SK-N-SH (cell line): ENCODE data around the gene PTGDS. TPM values are rescaled to one million over a fixed set of nuclear protein-coding genes. Genes with fewer than 3 reads are reported as not detected.

Experiments
- CTCF ChIA-PET: fragments of 300-600, 350-600 bp; formaldehyde crosslinking; extraction: SDS; loops from one replicate; lab custom pipeline; 2021; lab: Yijun Ruan, JAX
- POLR2A ChIA-PET: fragments of 350-600 bp; sonication (Branson Sonifier 250); formaldehyde crosslinking; extraction: SDS; loops from one replicate; lab custom pipeline; 2020; ENCODE audit warnings: antibody characterized with exemption, inconsistent platforms; lab: Yijun Ruan, JAX
- DNase-seq: peaks from one replicate; pipeline ENCODE4 v3.0.0; 2012
- H2AFZ ChIP-seq: fragments of 200-600 bp; sonication (generic); 2 replicates; pipeline ENCODE4 v1.8.1; 2016; ENCODE audit warnings: antibody characterized with exemption, mild to moderate bottlenecking, low read depth
- H3F3A ChIP-seq: fragments of 200-600 bp; sonication (generic); replicated peaks from 2 replicates; pipeline ENCODE3; 2016; ENCODE audit warnings: antibody characterized with exemption, mild to moderate bottlenecking; ENCODE audit not compliant: insufficient read depth
- H3K27ac ChIP-seq, 2 experiments: fragments of 200-500 bp in 1 of 2; fragments of 200-600 bp in 1 of 2; sonication (Bioruptor generic) in 1 of 2; sonication (generic), shearing (Covaris generic) in 1 of 2; 2 replicates each; pipeline versions ENCODE4 v1.5.1 to v1.6.1; 2014 to 2016; ENCODE audit warnings: low read depth in 2 of 2, inconsistent platforms in 1 of 2, low read length in 1 of 2, mild to moderate bottlenecking in 1 of 2, mixed read lengths in 1 of 2
- H3K27me3 ChIP-seq: fragments of 200-600 bp; sonication (generic), shearing (Covaris generic); 2 replicates; pipeline ENCODE4 v1.6.1; 2016; ENCODE audit warnings: mixed run types; ENCODE audit not compliant: insufficient read depth
- H3K36me3 ChIP-seq, 2 experiments: fragments of 200-500 bp in 1 of 2; fragments of 200-600 bp in 1 of 2; sonication (Bioruptor generic) in 1 of 2; sonication (generic) in 1 of 2; replicated peaks in 1 of 2; 2 replicates each; pipeline versions ENCODE3 to v1.5.1; 2014 to 2016; ENCODE audit warnings: low read length in 1 of 2, mild to moderate bottlenecking in 1 of 2; ENCODE audit not compliant: insufficient read depth in 2 of 2, control insufficient read depth in 1 of 2
- H3K4me1 ChIP-seq, 2 experiments: fragments of 200-500 bp in 1 of 2; fragments of 200-600 bp in 1 of 2; sonication (Bioruptor generic) in 1 of 2; sonication (generic), shearing (Covaris generic) in 1 of 2; 2 replicates each; pipeline versions ENCODE4 v1.5.1 to v1.6.1; 2014 to 2016; ENCODE audit warnings: low read depth in 1 of 2, low read length in 1 of 2, mixed run types in 1 of 2; ENCODE audit not compliant: insufficient read depth in 2 of 2, control insufficient read depth in 1 of 2
- H3K4me2 ChIP-seq: fragments of 200-600 bp; sonication (generic), shearing (Covaris generic); 2 replicates; pipeline ENCODE4 v1.6.1; 2017; ENCODE audit warnings: mixed run types
- H3K4me3 ChIP-seq, 2 experiments: fragments of 200-500 bp in 1 of 2; fragments of 200-600 bp in 1 of 2; sonication (Bioruptor generic) in 1 of 2; sonication (generic), shearing (Covaris generic) in 1 of 2; 2 replicates each; pipeline versions ENCODE4 v1.5.1 to v1.8.1; 2014 to 2016; ENCODE audit warnings: low read depth in 2 of 2, inconsistent platforms in 1 of 2, low read length in 1 of 2, mild to moderate bottlenecking in 1 of 2, mixed read lengths in 1 of 2, moderate library complexity in 1 of 2
- H3K79me2 ChIP-seq: fragments of 200-600 bp; sonication (generic); 2 replicates; pipeline ENCODE4 v1.8.1; 2017; ENCODE audit warnings: mild to moderate bottlenecking; ENCODE audit not compliant: insufficient read depth
- H3K9ac ChIP-seq: fragments of 200-600 bp; sonication (generic); 2 replicates; pipeline ENCODE4 v1.6.1; 2017; ENCODE audit warnings: mixed run types
- H3K9me2 ChIP-seq: fragments of 200-600 bp; sonication (generic); 2 replicates; pipeline ENCODE4 v1.6.1; 2017; ENCODE audit warnings: mixed run types
- H3K9me3 ChIP-seq: fragments of 200-600 bp; sonication (generic); 2 replicates; pipeline ENCODE4 v1.6.1; 2017; ENCODE audit warnings: mixed run types, mild to moderate bottlenecking, moderate library complexity
- H4K20me1 ChIP-seq: fragments of 200-600 bp; sonication (generic); 2 replicates; pipeline ENCODE4 v1.6.1; 2017; ENCODE audit warnings: mild to moderate bottlenecking, mixed run types; ENCODE audit not compliant: insufficient read depth
- CHD2 ChIP-seq: fragments of 150-350 bp; IDR thresholded peaks from 2 replicates; pipeline ENCODE4 v1.6.1; 2018; ENCODE audit warnings: low read length; ENCODE audit not compliant: partially characterized antibody
- ELF1 ChIP-seq: IDR thresholded peaks from 2 replicates; pipeline ENCODE4 v1.4.0; 2012
- EP300 ChIP-seq, 2 experiments: IDR thresholded peaks; 2 replicates each; pipeline versions ENCODE4 v1.4.0 to v1.6.1; 2012; ENCODE audit warnings: borderline replicate concordance in 1 of 2, low read depth in 1 of 2, low read length in 1 of 2
- FOXM1 ChIP-seq: IDR thresholded peaks from 2 replicates; pipeline ENCODE4 v1.4.0; 2012; ENCODE audit warnings: low read depth, mild to moderate bottlenecking
- GATA2 ChIP-seq: sonication (generic); formaldehyde crosslinking; IDR thresholded peaks from 2 replicates; pipeline ENCODE4 v1.5.0; 2020; ENCODE audit warnings: mild to moderate bottlenecking, missing genetic modification reagents
- MEF2A ChIP-seq: IDR thresholded peaks from 2 replicates; pipeline ENCODE4 v1.4.0; 2012; ENCODE audit warnings: low read depth, borderline replicate concordance
- MXI1 ChIP-seq: IDR thresholded peaks from 2 replicates; pipeline ENCODE4 v1.6.1; 2012; ENCODE audit warnings: mild to moderate bottlenecking, low read depth, low read length, improper control_type of control experiment
- NRF1 ChIP-seq: IDR thresholded peaks from 2 replicates; pipeline ENCODE4 v1.6.1; 2012; ENCODE audit warnings: low read depth, mild to moderate bottlenecking, low read length
- POLR2AphosphoS5 ChIP-seq: IDR thresholded peaks from 2 replicates; pipeline ENCODE4 v1.6.1; 2012; ENCODE audit warnings: low read depth, low read length
- RAD21 ChIP-seq: IDR thresholded peaks from 2 replicates; pipeline ENCODE4 v1.6.1; 2012; ENCODE audit warnings: mild to moderate bottlenecking, low read length
- RCOR1 ChIP-seq: fragments of 150-350 bp; IDR thresholded peaks from 2 replicates; pipeline ENCODE4 v1.6.1; 2017; ENCODE audit warnings: antibody characterized with exemption, low read length
- RFX5 ChIP-seq: IDR thresholded peaks from 2 replicates; pipeline ENCODE4 v1.6.1; 2012; ENCODE audit warnings: mild to moderate bottlenecking, improper control_type of control experiment, low read length
- RXRA ChIP-seq: IDR thresholded peaks from 2 replicates; pipeline ENCODE4 v1.4.0; 2012; ENCODE audit warnings: low read depth, mild to moderate bottlenecking, borderline replicate concordance
- SIN3A ChIP-seq: IDR thresholded peaks from 2 replicates; pipeline ENCODE4 v1.6.1; 2012; ENCODE audit warnings: low read depth, mild to moderate bottlenecking, low read length, moderate library complexity, borderline replicate concordance
- TAF1 ChIP-seq: IDR thresholded peaks from 2 replicates; pipeline ENCODE4 v1.6.1; 2012; ENCODE audit warnings: low read depth, mild to moderate bottlenecking, low read length, moderate library complexity, borderline replicate concordance
- TEAD4 ChIP-seq: IDR thresholded peaks from 2 replicates; pipeline ENCODE4 v1.4.0; 2012; ENCODE audit warnings: mild to moderate bottlenecking, borderline replicate concordance; ENCODE audit not compliant: insufficient read depth
- YY1 ChIP-seq: IDR thresholded peaks from 2 replicates; pipeline ENCODE4 v1.4.0; 2012; ENCODE audit warnings: low read depth, mild to moderate bottlenecking
- WGBS: methylation state at CpG from one replicate; pipeline ENCODE4 v1.1.6; 2017; ENCODE audit warnings: low lambda C conversion rate; 5-methylcytosine and 5-hydroxymethylcytosine counted together
- polyA plus RNA-seq, 3 experiments: library from polyadenylated mRNA; depleted of rRNA; stranded (reverse); fragments of >200 nt; gene quantifications; 2 replicates each; pipeline ENCODE4 v1.2.3, GENCODE V29; 2012
- TF ChIP-seq, protein P1 (sequence below): IDR thresholded peaks from 2 replicates; pipeline ENCODE4 v1.4.0; 2012; ENCODE audit warnings: low read depth, borderline replicate concordance
- TF ChIP-seq, protein P2 (sequence below): fragments of 150-350 bp; IDR thresholded peaks from 2 replicates; pipeline ENCODE4 v1.6.1; 2017; ENCODE audit warnings: antibody characterized with exemption, low read length, low read depth, borderline replicate concordance
- TF ChIP-seq, protein P3 (sequence below): IDR thresholded peaks from 2 replicates; pipeline ENCODE4; 2012

PTGDS gene
- polyA plus RNA-seq, 1 of the 3 experiments (the other 2 are of a cell fraction): not detected

DNA sequence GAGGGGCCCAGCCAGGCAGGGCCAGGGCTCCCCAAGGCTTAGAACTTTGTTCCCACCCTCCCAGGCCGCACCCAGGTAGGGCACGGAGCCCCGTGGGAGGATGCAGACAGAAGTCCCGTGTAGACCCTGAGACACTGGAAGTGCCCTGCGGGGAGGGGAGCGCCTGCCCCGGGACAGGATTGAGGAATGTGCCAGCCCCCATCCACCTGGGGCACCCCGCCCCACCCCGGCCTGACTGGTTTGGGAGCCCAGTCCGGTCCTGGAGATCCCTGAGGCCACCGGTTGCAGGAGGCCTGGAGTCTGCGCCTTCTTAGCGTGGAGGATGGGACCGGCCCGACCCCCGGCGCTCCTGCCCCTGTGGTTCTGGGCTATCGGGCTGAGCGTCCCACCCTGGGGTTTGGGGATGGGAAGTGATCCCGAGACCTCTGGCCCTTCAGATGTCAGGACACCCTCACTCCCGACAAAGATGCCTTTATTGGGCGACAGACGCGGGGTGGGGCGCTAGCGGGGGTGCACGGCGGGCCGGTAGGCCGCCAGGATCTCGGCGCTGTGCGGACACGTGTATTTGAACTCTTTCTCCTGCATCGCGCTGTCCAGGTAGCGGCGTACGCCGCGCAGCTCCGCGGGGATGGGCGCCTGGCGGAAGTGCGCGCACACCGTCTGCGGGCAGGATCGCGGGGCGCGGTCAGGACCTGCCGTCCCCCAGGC is 17.0 kb downstream of the PTGDS start:
- peaks cover 18% of the 10 kb centered on the region; the same call in 1 of the 2 replicates for H3K79me2 ChIP-seq
- H3K4me2 ChIP-seq: no peak overlapping the region
- H3K4me3 ChIP-seq: no peak overlapping the region
- no peak overlapping the region for H2AFZ ChIP-seq
- no peaks in the 10 kb centered on the region for H3K27me3 ChIP-seq
- H3K36me3 ChIP-seq: peaks cover 0 to 7% of the 10 kb centered on the region in 2 experiments
- H4K20me1 ChIP-seq: 0 out of 2 replicates have a peak, but pooled peaks cover 3% of the 10 kb centered on the region
- H3K9me2 ChIP-seq: no peaks in the 10 kb centered on the region
- no peak overlapping the region for H3K9ac ChIP-seq
- no peak for DNase-seq
- ChIA-PET CTCF (interaction anchor here (0.7 to 6.8 kb wide), 3 partner anchors 13 to 75 kb away, joined by 3 to 68 read pairs (median 3); partner anchors contain the start of genes ABCA2 and FUT7), POLR2A (no interaction called here)
- no peaks in the 10 kb centered on the region for H3K9me3 ChIP-seq
- TF ChIP-seq MXI1: no peak
- TF ChIP-seq TAF1: no peak
- no peak for TF ChIP-seq TEAD4
- no peak for TF ChIP-seq RAD21
- no peak for TF ChIP-seq NRF1
- no peak for TF ChIP-seq MEF2A
- no peak for TF ChIP-seq CHD2
- no peak for TF ChIP-seq POLR2AphosphoS5
- TF ChIP-seq, protein P1, sequence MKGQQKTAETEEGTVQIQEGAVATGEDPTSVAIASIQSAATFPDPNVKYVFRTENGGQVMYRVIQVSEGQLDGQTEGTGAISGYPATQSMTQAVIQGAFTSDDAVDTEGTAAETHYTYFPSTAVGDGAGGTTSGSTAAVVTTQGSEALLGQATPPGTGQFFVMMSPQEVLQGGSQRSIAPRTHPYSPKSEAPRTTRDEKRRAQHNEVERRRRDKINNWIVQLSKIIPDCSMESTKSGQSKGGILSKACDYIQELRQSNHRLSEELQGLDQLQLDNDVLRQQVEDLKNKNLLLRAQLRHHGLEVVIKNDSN: no peak
- no peak for TF ChIP-seq RXRA
- TF ChIP-seq RFX5: no peak
- TF ChIP-seq SIN3A: no peak
- TF ChIP-seq FOXM1: no peak
- TF ChIP-seq, protein P2, sequence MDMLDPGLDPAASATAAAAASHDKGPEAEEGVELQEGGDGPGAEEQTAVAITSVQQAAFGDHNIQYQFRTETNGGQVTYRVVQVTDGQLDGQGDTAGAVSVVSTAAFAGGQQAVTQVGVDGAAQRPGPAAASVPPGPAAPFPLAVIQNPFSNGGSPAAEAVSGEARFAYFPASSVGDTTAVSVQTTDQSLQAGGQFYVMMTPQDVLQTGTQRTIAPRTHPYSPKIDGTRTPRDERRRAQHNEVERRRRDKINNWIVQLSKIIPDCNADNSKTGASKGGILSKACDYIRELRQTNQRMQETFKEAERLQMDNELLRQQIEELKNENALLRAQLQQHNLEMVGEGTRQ: no peak
- TF ChIP-seq RCOR1: no peak
- no peak for TF ChIP-seq EP300 (IDR thresholded peaks at IDR 0.05; ENCODE audit: borderline replicate concordance in 1 of 2, low read depth in 1 of 2, low read length in 1 of 2)
- TF ChIP-seq GATA2 (CRISPR knock-in tag): no peak
- no peak for TF ChIP-seq YY1
- TF ChIP-seq, protein P3, sequence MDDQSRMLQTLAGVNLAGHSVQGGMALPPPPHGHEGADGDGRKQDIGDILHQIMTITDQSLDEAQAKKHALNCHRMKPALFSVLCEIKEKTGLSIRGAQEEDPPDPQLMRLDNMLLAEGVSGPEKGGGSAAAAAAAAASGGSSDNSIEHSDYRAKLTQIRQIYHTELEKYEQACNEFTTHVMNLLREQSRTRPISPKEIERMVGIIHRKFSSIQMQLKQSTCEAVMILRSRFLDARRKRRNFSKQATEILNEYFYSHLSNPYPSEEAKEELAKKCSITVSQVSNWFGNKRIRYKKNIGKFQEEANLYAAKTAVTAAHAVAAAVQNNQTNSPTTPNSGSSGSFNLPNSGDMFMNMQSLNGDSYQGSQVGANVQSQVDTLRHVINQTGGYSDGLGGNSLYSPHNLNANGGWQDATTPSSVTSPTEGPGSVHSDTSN: no peak
- TF ChIP-seq ELF1: no peak
- H3K27ac ChIP-seq: no peak overlapping the region
- H3K4me1 ChIP-seq: peaks cover 9 to 24% of the 10 kb centered on the region in 2 experiments; a peak in 3 of 4 replicates
- no peaks in the 10 kb centered on the region for H3F3A ChIP-seq
- 95% methylated on average over 42 of the region's 54 CpGs for WGBS
